ENCODE measurements around the gene SSH3.

The SSH3 gene

DNA sequence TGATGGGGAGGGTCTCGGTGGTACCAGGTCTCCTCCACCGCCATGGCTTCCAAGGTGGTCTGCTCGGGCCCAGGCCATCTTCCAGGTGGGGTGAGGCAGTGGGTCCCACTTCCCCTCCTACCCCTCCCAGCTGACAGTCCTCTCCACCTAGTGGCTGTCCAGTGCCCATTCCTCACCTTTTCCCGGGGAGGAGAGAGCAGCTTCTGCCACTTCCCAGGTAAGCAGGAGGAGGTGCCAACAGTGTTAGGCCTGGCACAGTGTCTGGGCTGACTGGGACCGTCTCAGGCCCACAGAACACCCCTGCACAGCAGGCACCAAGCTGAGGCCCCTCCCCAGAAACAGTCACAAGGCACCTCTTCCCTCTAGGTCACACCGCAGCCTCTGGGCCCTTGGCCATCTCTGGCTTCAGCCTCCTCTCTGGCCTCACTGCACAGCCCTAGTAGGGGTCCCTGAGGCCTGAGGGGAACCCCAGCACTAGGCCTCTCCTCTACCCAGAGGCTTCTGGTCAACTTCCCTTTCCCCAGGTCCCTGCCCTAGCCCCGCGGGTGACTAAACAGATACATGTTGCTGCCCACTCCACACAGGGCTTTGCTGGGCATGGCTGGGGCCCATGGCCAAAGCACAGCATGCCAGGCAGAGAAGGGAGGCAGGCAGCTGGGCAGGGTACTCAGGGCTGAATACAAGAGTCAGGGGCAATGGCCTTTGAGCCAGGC is 16.6 kb upstream of the SSH3 start:
- Histone ChIP-seq H2BK5ac (ENCODE audit: low read length) (no peak overlapping the region), H3K9ac (ENCODE audit: low read length) (no peak overlapping the region)
- no peak for DNase-seq

DNA sequence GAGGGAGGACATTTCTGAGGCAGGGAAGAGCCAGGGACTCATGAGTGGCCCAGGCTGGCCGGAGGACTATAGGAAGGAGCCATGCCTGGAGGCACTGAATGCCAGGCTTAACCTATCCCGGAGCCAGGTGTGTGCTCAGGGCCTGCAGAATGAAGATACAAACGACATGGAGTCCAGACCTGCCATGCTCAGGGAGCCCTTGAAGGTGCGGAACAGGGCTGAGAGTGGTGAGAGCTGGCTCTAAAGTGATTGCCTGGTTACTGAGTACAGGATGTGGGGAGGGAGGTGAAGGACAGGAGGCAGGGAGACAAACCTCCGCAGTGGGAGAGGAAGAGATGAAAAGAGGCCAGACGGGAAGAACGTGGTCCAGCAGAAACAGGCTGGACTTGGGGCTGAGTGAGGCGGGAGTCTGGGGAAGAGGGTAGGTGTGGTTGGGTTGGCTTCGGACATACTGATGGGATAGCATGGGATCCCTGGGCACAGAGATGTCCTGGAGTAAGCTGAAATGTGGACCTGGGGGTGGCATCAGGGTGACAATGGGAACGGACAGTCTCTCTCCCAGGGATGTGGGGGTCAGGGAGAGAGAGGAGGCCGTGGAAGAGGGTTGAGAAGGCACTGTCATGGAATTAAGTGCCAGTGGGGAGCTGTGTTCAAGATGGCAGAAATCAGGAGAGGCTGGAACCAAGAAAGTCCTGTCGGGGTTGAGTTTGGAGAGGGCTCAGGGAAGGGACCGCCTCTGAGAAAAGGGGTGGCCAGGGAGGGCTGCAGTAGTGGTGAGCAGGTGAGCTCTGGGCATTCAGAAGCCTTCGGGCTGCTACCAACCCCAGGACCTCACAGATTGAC is 15.8 kb upstream of the SSH3 start:
- Histone ChIP-seq H3K36me3 (ENCODE audit: control insufficient read depth, insufficient read depth, low read length) (peaks cover 8% of the 10 kb centered on the region), H4K5ac (ENCODE audit: low read length) (peak overlapping the region; percentile 33), H3K56ac (ENCODE audit: low read length) (peak overlapping the region; percentile 93), H4K8ac (ENCODE audit: low read depth, low read length) (no peak overlapping the region), H3K18ac (ENCODE audit: low read length) (no peak overlapping the region), H3K4me2 (ENCODE audit: low read length) (peak overlapping the region; percentile 53), H3K79me2 (ENCODE audit: control insufficient read depth, insufficient read depth, low read length) (no peaks in the 10 kb centered on the region), H2BK120ac (ENCODE audit: low read depth, low read length) (no peak overlapping the region), H2BK5ac (ENCODE audit: low read length) (peak overlapping the region; percentile 39), H3K27me3 (ENCODE audit: insufficient read depth, low read length, poor library complexity) (no peaks in the 10 kb centered on the region), H3K4me1 (ENCODE audit: control insufficient read depth, low read depth, low read length) (peaks cover 5% of the 10 kb centered on the region), H3K23ac (ENCODE audit: low read length) (no peak overlapping the region), H3K9ac (ENCODE audit: low read length) (peak overlapping the region; percentile 90), H3K79me1 (ENCODE audit: low read length) (peaks cover 8% of the 10 kb centered on the region), H3K4ac (ENCODE audit: low read depth, low read length) (peak overlapping the region; percentile 25), H3K4me3 (ENCODE audit: low read length) (no peak overlapping the region), H2BK15ac (replicated peaks; ENCODE audit: low read depth) (no peak overlapping the region), H3K27ac (ENCODE audit: low read depth, low read length) (peak overlapping the region; percentile 88), H2AK5ac (ENCODE audit: low read length) (peak overlapping the region; percentile 91)
- DNase-seq = no peak
- no CpG with 5 or more reads among the region's 14 CpGs for WGBS (ENCODE audit: extremely low coverage, insufficient coverage, low lambda C conversion rate)

More for the DNA sequence above, 16.6 kb upstream of the SSH3 start:
- Histone ChIP-seq H2AK5ac (ENCODE audit: low read length) (no peak overlapping the region), H3K18ac (ENCODE audit: low read length) (no peak overlapping the region), H2BK15ac (replicated peaks; ENCODE audit: low read depth) (no peak overlapping the region), H3K4me3 (ENCODE audit: low read length) (no peak overlapping the region), H3K4me1 (ENCODE audit: control insufficient read depth, low read depth, low read length) (peaks cover 5% of the 10 kb centered on the region), H4K8ac (ENCODE audit: low read depth, low read length) (no peak overlapping the region), H4K5ac (ENCODE audit: low read length) (no peak overlapping the region), H3K79me1 (ENCODE audit: low read length) (peaks cover 8% of the 10 kb centered on the region), H3K4me2 (ENCODE audit: low read length) (no peak overlapping the region), H3K56ac (ENCODE audit: low read length) (no peak overlapping the region), H3K27ac (ENCODE audit: low read depth, low read length) (no peak overlapping the region), H3K4ac (ENCODE audit: low read depth, low read length) (no peak overlapping the region), H2BK120ac (ENCODE audit: low read depth, low read length) (no peak overlapping the region), H3K36me3 (ENCODE audit: control insufficient read depth, insufficient read depth, low read length) (peaks cover 11% of the 10 kb centered on the region), H3K79me2 (ENCODE audit: control insufficient read depth, insufficient read depth, low read length) (no peaks in the 10 kb centered on the region), H3K23ac (ENCODE audit: low read length) (no peak overlapping the region), H3K27me3 (ENCODE audit: insufficient read depth, low read length, poor library complexity) (no peaks in the 10 kb centered on the region)
- WGBS (ENCODE audit: extremely low coverage, insufficient coverage, low lambda C conversion rate) = no CpG with 5 or more reads among the region's 8 CpGs

DNA sequence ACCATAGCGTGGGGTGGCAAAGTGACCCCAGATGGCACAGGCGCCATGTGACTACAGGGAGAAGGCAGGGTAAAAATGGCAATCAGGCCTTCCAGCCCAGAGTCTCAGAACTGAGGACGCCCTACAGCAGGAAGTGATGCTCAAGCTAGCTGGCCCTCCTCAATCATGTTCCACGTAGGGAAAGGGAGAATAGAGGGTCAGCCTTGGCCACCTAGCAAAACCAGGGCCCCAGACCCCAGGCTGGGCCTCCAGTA is 15.2 kb upstream of the SSH3 start:
- H3K79me2 ChIP-seq (ENCODE audit: control insufficient read depth, insufficient read depth, low read length) = no peaks in the 10 kb centered on the region
- H2BK120ac ChIP-seq (ENCODE audit: low read depth, low read length) = no peak overlapping the region
- no peaks in the 10 kb centered on the region for H3K27me3 ChIP-seq (ENCODE audit: insufficient read depth, low read length, poor library complexity)
- no peak for DNase-seq
- peak overlapping the region; percentile 88 for H3K27ac ChIP-seq (ENCODE audit: low read depth, low read length)
- H4K5ac ChIP-seq (ENCODE audit: low read length) = peak overlapping the region; percentile 33
- H3K23ac ChIP-seq (ENCODE audit: low read length) = no peak overlapping the region
- H2BK5ac ChIP-seq (ENCODE audit: low read length) = peak overlapping the region; percentile 39
- H2AK5ac ChIP-seq (ENCODE audit: low read length) = peak overlapping the region; percentile 91
- peaks cover 8% of the 10 kb centered on the region for H3K79me1 ChIP-seq (ENCODE audit: low read length)
- peak overlapping the region; percentile 25 for H3K4ac ChIP-seq (ENCODE audit: low read depth, low read length)
- no CpG with 5 or more reads among the region's 4 CpGs for WGBS (ENCODE audit: extremely low coverage, insufficient coverage, low lambda C conversion rate)
- H3K4me3 ChIP-seq (ENCODE audit: low read length) = no peak overlapping the region
- no peak overlapping the region for H3K18ac ChIP-seq (ENCODE audit: low read length)
- peak overlapping the region; percentile 93 for H3K56ac ChIP-seq (ENCODE audit: low read length)
- no peak overlapping the region for H4K8ac ChIP-seq (ENCODE audit: low read depth, low read length)
- peaks cover 5% of the 10 kb centered on the region for H3K4me1 ChIP-seq (ENCODE audit: control insufficient read depth, low read depth, low read length)
- H3K36me3 ChIP-seq (ENCODE audit: control insufficient read depth, insufficient read depth, low read length) = peaks cover 4% of the 10 kb centered on the region
- H3K4me2 ChIP-seq (ENCODE audit: low read length) = peak overlapping the region; percentile 53
- H2BK15ac ChIP-seq (replicated peaks; ENCODE audit: low read depth) = no peak overlapping the region
- peak overlapping the region; percentile 90 for H3K9ac ChIP-seq (ENCODE audit: low read length)

DNA sequence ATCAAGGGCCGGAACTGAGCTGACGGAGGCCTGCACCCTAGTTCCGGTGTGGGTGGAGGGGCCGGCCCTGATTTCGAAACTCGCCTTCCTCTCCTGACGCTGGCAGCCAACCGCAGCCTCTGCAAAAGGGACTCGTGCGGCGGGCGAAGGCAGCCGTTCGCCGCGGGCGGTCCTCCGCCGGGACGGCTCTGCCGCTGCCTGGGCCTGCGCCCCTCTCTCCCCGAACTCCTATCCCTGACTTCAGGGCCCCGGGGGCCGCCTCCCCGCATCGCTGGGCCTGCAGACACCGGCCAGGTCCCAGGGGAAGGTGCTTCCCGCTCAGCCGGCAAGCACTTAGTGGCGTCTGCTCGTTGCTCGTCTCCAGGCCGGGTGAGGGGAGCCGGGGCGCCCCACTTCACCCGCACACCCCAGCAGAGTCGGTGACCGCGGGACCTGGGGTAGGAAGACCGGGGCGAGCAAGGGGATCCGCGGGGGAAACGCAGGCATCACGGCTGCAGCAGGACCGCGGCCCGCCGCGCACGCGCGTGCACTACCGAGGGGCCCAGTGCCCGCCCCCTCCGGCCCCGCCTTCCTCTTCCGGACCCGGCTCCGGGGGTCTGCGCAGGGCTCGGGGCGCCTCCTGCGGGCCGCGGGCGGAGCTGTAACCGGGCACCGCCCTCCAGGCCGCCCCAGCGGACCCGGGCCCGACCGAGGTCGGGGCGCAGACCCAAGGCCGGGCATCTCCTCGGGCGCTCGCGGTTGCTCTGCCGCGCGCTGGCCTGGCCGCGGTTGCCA is 14.7 kb upstream of the SSH3 start:
- no CpG with 5 or more reads among the region's 87 CpGs for WGBS (ENCODE audit: extremely low coverage, insufficient coverage, low lambda C conversion rate)
- Histone ChIP-seq H3K4me2 (ENCODE audit: low read length) (peak overlapping the region; percentile 53), H3K36me3 (ENCODE audit: control insufficient read depth, insufficient read depth, low read length) (peaks cover 4% of the 10 kb centered on the region)

DNA sequence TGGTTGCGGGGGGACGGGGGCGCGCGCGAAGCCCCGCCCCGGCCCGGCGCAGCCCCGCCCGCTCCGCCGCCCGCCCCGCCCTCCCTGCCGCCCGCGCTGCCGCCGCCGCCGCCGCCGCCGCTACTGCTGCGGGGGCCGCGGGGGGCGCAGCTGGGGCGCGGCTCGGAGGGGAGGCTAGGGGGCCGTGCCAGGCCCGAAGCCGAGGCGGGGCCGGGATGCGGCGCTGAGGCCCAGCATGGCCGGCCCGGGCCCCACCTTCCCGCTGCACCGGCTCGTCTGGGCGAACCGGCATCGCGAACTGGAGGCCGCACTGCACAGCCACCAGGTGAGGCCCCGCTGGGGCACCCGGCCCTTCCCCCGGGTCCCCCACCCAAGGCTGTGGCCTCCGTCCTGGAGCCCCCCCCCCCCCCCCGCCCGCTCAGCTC is 14.1 kb upstream of the SSH3 start, which contains the start of gene ANKRD13D:
Gene ANKRD13D, plus strand, starts transcription at position 78 of the 425 bp plus-strand sequence. Its CDS starts 158 bp downstream, at position 236.
- Histone ChIP-seq H3K56ac (ENCODE audit: low read length) (peak within 1 kb of the TSS; percentile 98), H2BK120ac (ENCODE audit: low read depth, low read length) (no peak within 1 kb of the TSS), H4K8ac (ENCODE audit: low read depth, low read length) (no peak within 1 kb of the TSS), H3K79me1 (ENCODE audit: low read length) (peaks cover 8% of the 10 kb centered on the region), H3K36me3 (ENCODE audit: control insufficient read depth, insufficient read depth, low read length) (peaks cover 4% of the 10 kb centered on the region), H3K79me2 (ENCODE audit: control insufficient read depth, insufficient read depth, low read length) (no peaks in the 10 kb centered on the region), H3K4me1 (ENCODE audit: control insufficient read depth, low read depth, low read length) (peaks cover 5% of the 10 kb centered on the region), H3K27ac (ENCODE audit: low read depth, low read length) (peak within 1 kb of the TSS; percentile 88), H3K4me3 (ENCODE audit: low read length) (peak within 1 kb of the TSS; percentile 64), H2AK5ac (ENCODE audit: low read length) (peak within 1 kb of the TSS; percentile 91), H3K18ac (ENCODE audit: low read length) (peak within 1 kb of the TSS; percentile 85), H3K4me2 (ENCODE audit: low read length) (peak within 1 kb of the TSS; percentile 96), H3K23ac (ENCODE audit: low read length) (peak within 1 kb of the TSS; percentile 94), H4K5ac (ENCODE audit: low read length) (peak within 1 kb of the TSS; percentile 33), H3K9ac (ENCODE audit: low read length) (peak within 1 kb of the TSS; percentile 98), H3K27me3 (ENCODE audit: insufficient read depth, low read length, poor library complexity) (no peaks in the 10 kb centered on the region), H2BK5ac (ENCODE audit: low read length) (peak within 1 kb of the TSS; percentile 69), H2BK15ac (replicated peaks; ENCODE audit: low read depth) (no peak within 1 kb of the TSS), H3K4ac (ENCODE audit: low read depth, low read length) (peak within 1 kb of the TSS; percentile 90)
- no CpG with 5 or more reads among the region's 56 CpGs for WGBS (ENCODE audit: extremely low coverage, insufficient coverage, low lambda C conversion rate)
- no peak for DNase-seq

More for the DNA sequence above, 14.7 kb upstream of the SSH3 start:
- Histone ChIP-seq H2BK120ac (ENCODE audit: low read depth, low read length) (no peak overlapping the region), H3K4ac (ENCODE audit: low read depth, low read length) (peak overlapping the region; percentile 90), H3K4me3 (ENCODE audit: low read length) (peak overlapping the region; percentile 55), H3K79me2 (ENCODE audit: control insufficient read depth, insufficient read depth, low read length) (no peaks in the 10 kb centered on the region), H3K9ac (ENCODE audit: low read length) (peak overlapping the region; percentile 90), H3K23ac (ENCODE audit: low read length) (peak overlapping the region; percentile 90), H4K5ac (ENCODE audit: low read length) (peak overlapping the region; percentile 33), H3K79me1 (ENCODE audit: low read length) (peaks cover 8% of the 10 kb centered on the region), H2BK15ac (replicated peaks; ENCODE audit: low read depth) (no peak overlapping the region), H3K27ac (ENCODE audit: low read depth, low read length) (peak overlapping the region; percentile 88), H2BK5ac (ENCODE audit: low read length) (peak overlapping the region; percentile 69), H4K8ac (ENCODE audit: low read depth, low read length) (no peak overlapping the region), H2AK5ac (ENCODE audit: low read length) (no peak overlapping the region), H3K4me1 (ENCODE audit: control insufficient read depth, low read depth, low read length) (peaks cover 5% of the 10 kb centered on the region), H3K56ac (ENCODE audit: low read length) (peak overlapping the region; percentile 93), H3K18ac (ENCODE audit: low read length) (peak overlapping the region; percentile 85), H3K27me3 (ENCODE audit: insufficient read depth, low read length, poor library complexity) (no peaks in the 10 kb centered on the region)
- peak; percentile 90 for DNase-seq

Data from mesendoderm (in vitro differentiated cells).